AG04450 (cell line): ENCODE measurements around the gene ATG2A. TPM values are rescaled to one million over a fixed set of nuclear protein-coding genes. Genes with fewer than 3 reads are reported as not detected.

Experiments used
- CTCF ChIA-PET: fragments of 300-600, 350-600 bp; formaldehyde crosslinking; extraction: SDS; loops from one replicate; lab custom pipeline; 2022; ENCODE audit warnings: antibody characterized with exemption, inconsistent platforms; lab: Charles Lee
- POLR2A ChIA-PET: fragments of 350-600 bp; formaldehyde crosslinking; extraction: SDS; loops from one replicate; lab custom pipeline; 2021; ENCODE audit warnings: antibody characterized with exemption, inconsistent platforms; lab: Yijun Ruan, JAX
- DNase-seq: peaks from one replicate; pipeline ENCODE4 v3.0.0-alpha.2; 2011; ENCODE audit warnings: low read depth, low spot score
- H3K27ac ChIP-seq: one replicate; pipeline ENCODE4 v1.5.1; 2012; ENCODE audit warnings: low read depth, low read length, control low read depth
- H3K27me3 ChIP-seq: one replicate; pipeline ENCODE4 v1.6.0; 2012; ENCODE audit warnings: low read length; ENCODE audit not compliant: control insufficient read depth, insufficient read depth
- H3K4me3 ChIP-seq: 2 replicates; pipeline ENCODE4 v1.5.1; 2011; ENCODE audit warnings: mild to moderate bottlenecking, low read depth, low read length, control low read depth
- H3K9me3 ChIP-seq: 2 replicates; pipeline ENCODE4 v1.5.1; 2012; ENCODE audit warnings: low read length; ENCODE audit not compliant: control insufficient read depth, insufficient read depth
- polyA plus RNA-seq: library from polyadenylated mRNA; depleted of rRNA; stranded (reverse); fragments of >200 nt; gene quantifications from 2 replicates; pipeline ENCODE4 v1.2.3, GENCODE V29; 2011
- TF ChIP-seq, protein P1 (sequence below): IDR thresholded peaks from 2 replicates; pipeline ENCODE4 v1.5.1; 2011; ENCODE audit warnings: low read depth, low read length, control low read depth, inconsistent platforms

The ATG2A gene
- polyA plus RNA-seq, 1 experiment, result 3.7 TPM

GRCh38 chr11:64879244-64879900, 37.6 kb downstream of the ATG2A start:
- TF ChIP-seq, protein P1, sequence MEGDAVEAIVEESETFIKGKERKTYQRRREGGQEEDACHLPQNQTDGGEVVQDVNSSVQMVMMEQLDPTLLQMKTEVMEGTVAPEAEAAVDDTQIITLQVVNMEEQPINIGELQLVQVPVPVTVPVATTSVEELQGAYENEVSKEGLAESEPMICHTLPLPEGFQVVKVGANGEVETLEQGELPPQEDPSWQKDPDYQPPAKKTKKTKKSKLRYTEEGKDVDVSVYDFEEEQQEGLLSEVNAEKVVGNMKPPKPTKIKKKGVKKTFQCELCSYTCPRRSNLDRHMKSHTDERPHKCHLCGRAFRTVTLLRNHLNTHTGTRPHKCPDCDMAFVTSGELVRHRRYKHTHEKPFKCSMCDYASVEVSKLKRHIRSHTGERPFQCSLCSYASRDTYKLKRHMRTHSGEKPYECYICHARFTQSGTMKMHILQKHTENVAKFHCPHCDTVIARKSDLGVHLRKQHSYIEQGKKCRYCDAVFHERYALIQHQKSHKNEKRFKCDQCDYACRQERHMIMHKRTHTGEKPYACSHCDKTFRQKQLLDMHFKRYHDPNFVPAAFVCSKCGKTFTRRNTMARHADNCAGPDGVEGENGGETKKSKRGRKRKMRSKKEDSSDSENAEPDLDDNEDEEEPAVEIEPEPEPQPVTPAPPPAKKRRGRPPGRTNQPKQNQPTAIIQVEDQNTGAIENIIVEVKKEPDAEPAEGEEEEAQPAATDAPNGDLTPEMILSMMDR, result no peak
- Histone ChIP-seq H3K4me3 (peak overlapping the region; percentile 75), H3K27ac (peak overlapping the region; percentile 65), H3K9me3 (peaks cover 6% of the 10 kb centered on the region; the same call in 1 of the 2 replicates), H3K27me3 (no peaks in the 10 kb centered on the region)
- POLR2A ChIA-PET, result interaction anchor here (2.3 to 5.8 kb wide), 2 partner anchors 13 to 23 kb away, joined by 18 to 105 read pairs; no protein-coding TSS in a partner anchor
- CTCF ChIA-PET, result interaction anchor here (0.7 to 2.1 kb wide), 2 partner anchors 9 to 26 kb away, joined by 3 to 10 read pairs; no protein-coding TSS in a partner anchor
- no peak for DNase-seq

GRCh38 chr11:64878494-64879243, 38.3 kb downstream of the ATG2A start, which contains the start of gene EHD1:
Gene EHD1 (minus strand): TSS chr11:64878621. CDS start chr11:64878464, 157 bp downstream.
- peak within 1 kb of the TSS; percentile 99 for H3K4me3 ChIP-seq
- peaks cover 6% of the 10 kb centered on the region; the same call in 1 of the 2 replicates for H3K9me3 ChIP-seq
- ChIA-PET CTCF (interaction anchor here (0.6 to 2.1 kb wide), 10 partner anchors 9 to 53 kb away, joined by 3 to 10 read pairs (median 4); partner anchors contain the start of gene CDC42BPG), POLR2A (interaction anchor here (0.7 to 5.8 kb wide), 8 partner anchors 9 to 100 kb away, joined by 3 to 105 read pairs (median 6); partner anchors contain the start of genes MEN1 and SF1)
- TF ChIP-seq, protein P1, result peak; percentile 64
- H3K27me3 ChIP-seq, result no peaks in the 10 kb centered on the region
- peak; percentile 94 for DNase-seq
- H3K27ac ChIP-seq, result peak within 1 kb of the TSS; percentile 65

DNA sequence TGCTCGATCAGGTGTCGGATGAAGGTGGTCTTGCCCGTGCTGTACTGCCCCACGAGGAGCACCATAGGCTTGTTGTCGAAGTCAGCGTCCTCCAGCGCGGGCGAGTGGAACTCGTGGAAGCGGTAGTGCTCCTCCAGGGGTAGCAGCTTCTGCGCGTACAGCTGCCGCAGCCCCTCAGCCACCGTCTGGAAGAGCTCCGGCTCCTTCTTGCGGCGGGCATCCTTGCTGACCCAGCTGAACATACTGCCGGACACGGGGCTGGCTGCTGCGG, 38.9 kb downstream of the ATG2A start:
- H3K4me3 ChIP-seq, result peak overlapping the region; percentile 99
- ChIA-PET POLR2A (interaction anchor here (0.7 to 5.8 kb wide), 10 partner anchors 10 to 100 kb away, joined by 3 to 105 read pairs (median 5); partner anchors contain the start of genes CDC42BPG, MEN1 and SF1), CTCF (interaction anchor here (0.5 to 2.1 kb wide), 11 partner anchors 9 to 1782 kb away, joined by 3 to 10 read pairs (median 4); partner anchors contain the start of gene CDC42BPG)
- H3K9me3 ChIP-seq, result peaks cover 6% of the 10 kb centered on the region; the same call in 1 of the 2 replicates
- H3K27me3 ChIP-seq, result no peaks in the 10 kb centered on the region
- TF ChIP-seq, protein P1, result no peak
- DNase-seq, result no peak
- H3K27ac ChIP-seq, result peak overlapping the region; percentile 31

DNA sequence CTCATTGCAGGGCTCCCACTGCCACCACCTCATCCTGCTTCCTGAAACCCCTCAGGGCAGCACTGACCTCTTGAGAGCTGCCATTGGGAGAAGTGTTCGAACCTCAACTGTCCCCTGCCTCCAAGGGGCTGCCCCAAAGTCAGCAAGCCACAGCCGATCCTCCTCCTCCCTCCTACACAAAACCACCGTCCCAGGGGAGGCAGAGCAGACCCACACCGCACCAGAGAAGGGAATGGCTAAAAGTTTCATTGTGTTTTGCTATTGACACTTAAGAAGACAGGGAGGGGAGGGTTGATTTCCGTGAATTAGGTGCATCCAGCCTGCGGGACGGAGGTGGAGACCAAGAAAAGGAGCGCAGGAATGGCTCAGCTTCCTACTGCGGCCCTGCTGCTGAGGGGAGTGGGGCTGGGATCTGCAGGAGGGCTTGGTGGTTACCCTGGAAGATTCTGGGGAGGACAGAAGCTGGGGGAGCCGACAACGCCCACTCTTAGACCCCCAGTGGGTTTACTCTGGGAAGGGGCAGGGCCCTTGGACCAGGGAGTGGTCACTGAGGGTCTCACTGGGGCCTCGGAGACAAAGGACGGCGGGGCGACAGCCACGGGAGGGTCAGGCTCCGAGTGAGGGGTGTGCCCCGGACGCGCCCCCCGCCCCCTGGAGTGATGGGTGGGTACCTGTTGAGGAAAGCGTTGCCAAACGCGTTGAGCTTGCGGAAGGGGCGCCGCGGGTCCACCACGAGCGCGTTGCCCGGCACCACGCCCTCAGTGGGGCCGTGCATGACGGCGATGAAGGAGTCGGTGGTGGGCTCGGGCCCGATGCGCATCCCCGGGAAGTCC, 39.4 kb downstream of the ATG2A start:
- peak overlapping the region; percentile 99 for H3K4me3 ChIP-seq
- ChIA-PET CTCF (interaction anchor here (0.5 to 2.1 kb wide), 15 partner anchors 8 to 1782 kb away, joined by 3 to 10 read pairs (median 4); partner anchors contain the start of gene CDC42BPG), POLR2A (interaction anchor here (0.7 to 5.8 kb wide), 11 partner anchors 10 to 99 kb away, joined by 3 to 105 read pairs (median 5); partner anchors contain the start of genes CDC42BPG, MEN1 and SF1)
- TF ChIP-seq, protein P1, result no peak
- H3K27me3 ChIP-seq, result no peaks in the 10 kb centered on the region
- peak overlapping the region; percentile 31 for H3K27ac ChIP-seq
- no peak for DNase-seq
- peaks cover 6% of the 10 kb centered on the region; the same call in 1 of the 2 replicates for H3K9me3 ChIP-seq
